ENCODE results near the gene SYT9.

DNA sequence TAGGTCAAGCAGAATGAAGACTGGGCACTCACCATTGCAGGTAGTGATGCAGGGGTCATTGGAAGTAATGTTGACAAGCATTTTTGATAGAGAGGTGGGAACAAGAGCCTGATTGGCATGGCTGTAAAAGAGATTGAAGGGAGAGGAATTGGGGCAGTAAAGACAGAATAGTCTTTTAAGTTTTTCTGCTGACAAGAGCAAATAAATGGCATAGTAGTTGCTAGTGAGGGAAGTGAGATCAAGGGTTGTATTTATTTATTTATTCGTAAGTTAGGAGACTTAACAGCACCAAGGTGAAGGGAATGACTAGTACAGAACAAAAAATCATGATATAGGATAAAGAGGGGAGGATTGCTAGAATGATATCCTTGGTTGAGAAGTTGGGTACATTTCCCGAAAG lies 11.0 kb downstream of the SYT9 start:
- TF ChIP-seq, protein P1, sequence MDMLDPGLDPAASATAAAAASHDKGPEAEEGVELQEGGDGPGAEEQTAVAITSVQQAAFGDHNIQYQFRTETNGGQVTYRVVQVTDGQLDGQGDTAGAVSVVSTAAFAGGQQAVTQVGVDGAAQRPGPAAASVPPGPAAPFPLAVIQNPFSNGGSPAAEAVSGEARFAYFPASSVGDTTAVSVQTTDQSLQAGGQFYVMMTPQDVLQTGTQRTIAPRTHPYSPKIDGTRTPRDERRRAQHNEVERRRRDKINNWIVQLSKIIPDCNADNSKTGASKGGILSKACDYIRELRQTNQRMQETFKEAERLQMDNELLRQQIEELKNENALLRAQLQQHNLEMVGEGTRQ (IDR thresholded peaks at IDR 0.05; ENCODE audit: borderline replicate concordance, low read depth, low read length), result no peak
- TF ChIP-seq MXI1 (IDR thresholded peaks at IDR 0.05; ENCODE audit: low read depth, low read length) (no peak), TAF1 (IDR thresholded peaks at IDR 0.05; ENCODE audit: borderline replicate concordance, low read depth, low read length) (no peak), RFX5 (IDR thresholded peaks at IDR 0.05; ENCODE audit: low read length) (no peak), TEAD4 (IDR thresholded peaks at IDR 0.05; ENCODE audit: borderline replicate concordance, insufficient read depth) (no peak)
- TF ChIP-seq, protein P2, sequence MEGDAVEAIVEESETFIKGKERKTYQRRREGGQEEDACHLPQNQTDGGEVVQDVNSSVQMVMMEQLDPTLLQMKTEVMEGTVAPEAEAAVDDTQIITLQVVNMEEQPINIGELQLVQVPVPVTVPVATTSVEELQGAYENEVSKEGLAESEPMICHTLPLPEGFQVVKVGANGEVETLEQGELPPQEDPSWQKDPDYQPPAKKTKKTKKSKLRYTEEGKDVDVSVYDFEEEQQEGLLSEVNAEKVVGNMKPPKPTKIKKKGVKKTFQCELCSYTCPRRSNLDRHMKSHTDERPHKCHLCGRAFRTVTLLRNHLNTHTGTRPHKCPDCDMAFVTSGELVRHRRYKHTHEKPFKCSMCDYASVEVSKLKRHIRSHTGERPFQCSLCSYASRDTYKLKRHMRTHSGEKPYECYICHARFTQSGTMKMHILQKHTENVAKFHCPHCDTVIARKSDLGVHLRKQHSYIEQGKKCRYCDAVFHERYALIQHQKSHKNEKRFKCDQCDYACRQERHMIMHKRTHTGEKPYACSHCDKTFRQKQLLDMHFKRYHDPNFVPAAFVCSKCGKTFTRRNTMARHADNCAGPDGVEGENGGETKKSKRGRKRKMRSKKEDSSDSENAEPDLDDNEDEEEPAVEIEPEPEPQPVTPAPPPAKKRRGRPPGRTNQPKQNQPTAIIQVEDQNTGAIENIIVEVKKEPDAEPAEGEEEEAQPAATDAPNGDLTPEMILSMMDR (IDR thresholded peaks at IDR 0.05), result no peak
